ENCODE results near the gene ACOT11.
"Not testable (repeated sequence)": the region's sequence is repeated elsewhere in the genome, so short reads cannot be mapped to it uniquely, and the experiment has no call there.

The ACOT11 gene

GRCh38 chr1:54611621-54612020, 63.6 kb downstream of the ACOT11 start:
- no peak for DNase-seq

GRCh38 chr1:54614024-54614423, 66.0 kb downstream of the ACOT11 start:
- DNase-seq, result no peak

- no peak for DNase-seq
Measured at GRCh38 chr1:54614563-54614962, 66.5 kb downstream of the ACOT11 start.

GRCh38 chr1:54615531-54616279, 67.7 kb downstream of the ACOT11 start:
- no peak for DNase-seq

GRCh38 chr1:54619749-54620148, 71.7 kb downstream of the ACOT11 start:
- DNase-seq, result no peak

GRCh38 chr1:54623216-54624007, 75.4 kb downstream of the ACOT11 start, which contains the start of gene FAM151A:
FAM151A (minus strand) TSS chr1:54623525; CDS start chr1:54623395, 130 bp downstream.
- no peak for DNase-seq

- DNase-seq, result no peak
Measured at GRCh38 chr1:54624466-54625464, 76.7 kb downstream of the ACOT11 start.

GRCh38 chr1:54627196-54627595, 79.2 kb downstream of the ACOT11 start:
- DNase-seq, result no peak

GRCh38 chr1:54635804-54636203, 87.8 kb downstream of the ACOT11 start:
- DNase-seq, result not testable (repeated sequence)

- DNase-seq, result not testable (repeated sequence)
Measured at GRCh38 chr1:54636461-54637446, 88.7 kb downstream of the ACOT11 start.

GRCh38 chr1:54640361-54640760, 92.3 kb downstream of the ACOT11 start:
- no peak for DNase-seq

- no peak for DNase-seq
Measured at GRCh38 chr1:54640863-54641836, 93.1 kb downstream of the ACOT11 start, which contains the start of gene MROH7. MROH7 (plus strand) TSS chr1:54641786; CDS start chr1:54652927, 11,141 bp downstream.

- DNase-seq, result no peak
Measured at GRCh38 chr1:54643736-54644135, 95.7 kb downstream of the ACOT11 start.

GRCh38 chr1:54645806-54646676, 98.0 kb downstream of the ACOT11 start:
- DNase-seq, result no peak

GRCh38 chr1:54649130-54649898, 101.3 kb downstream of the ACOT11 start:
- no peak for DNase-seq

GRCh38 chr1:54649921-54650320, 101.9 kb downstream of the ACOT11 start:
- DNase-seq, result no peak

GRCh38 chr1:54650417-54650816, 102.4 kb downstream of the ACOT11 start:
- DNase-seq, result no peak

GRCh38 chr1:54651608-54652007, 103.6 kb downstream of the ACOT11 start:
- no peak for DNase-seq
